ENCODE measurements around the gene ZNF521. TPM values are rescaled to one million over a fixed set of nuclear protein-coding genes. Genes with fewer than 3 reads are reported as not detected.
A peak's percentile ranks its signal among the peaks of the same experiment; 100 is the strongest.

The ZNF521 gene
- total RNA-seq, 1 experiment from 2014 or later = 0.04 TPM

GRCh38 chr18:25144820-25145219 lies 207.1 kb downstream of the ZNF521 start:
- ChIA-PET CTCF (interaction anchor here (0.6 kb wide), 1 partner anchor 8 kb away, joined by 4 read pairs; no protein-coding TSS in a partner anchor), POLR2A (ENCODE audit: unreplicated experiment) (no interaction called here)
- Histone ChIP-seq H3K4me3 (ENCODE audit: low read length) (no peak overlapping the region), H3K4me1 (ENCODE audit: insufficient read depth, low read length) (no peaks in the 10 kb centered on the region), H3K9me3 (ENCODE audit: low read length) (no peaks in the 10 kb centered on the region), H3K79me2 (ENCODE audit: low read length) (no peaks in the 10 kb centered on the region), H3K4me2 (ENCODE audit: low read length) (no peak overlapping the region), H3K27ac (ENCODE audit: low read length) (no peak overlapping the region), H2AFZ (ENCODE audit: low read length) (no peak overlapping the region), H3K9ac (ENCODE audit: low read length) (no peak overlapping the region), H3F3A (ENCODE audit: low read length, unreplicated experiment) (no peaks in the 10 kb centered on the region), H3K9me2 (replicated peaks; ENCODE audit: low read length) (no peaks in the 10 kb centered on the region), H4K20me1 (ENCODE audit: low read length) (no peaks in the 10 kb centered on the region), H3K27me3 (ENCODE audit: low read length) (peaks cover 46% of the 10 kb centered on the region), H3K36me3 (ENCODE audit: low read depth, low read length) (no peaks in the 10 kb centered on the region)
- ATAC-seq (peak; percentile 67), DNase-seq (peak; percentile 17)
- intact Hi-C loops (cut with micrococcal nuclease) = no loop called here
- TF ChIP-seq EZH2 (IDR thresholded peaks at IDR 0.05; ENCODE audit: low read length, unreplicated experiment) (no peak), CTCF (conservative IDR thresholded peaks at IDR 0.05; ENCODE audit: low read depth, low read length) (no peak), EZH2phosphoT487 (IDR thresholded peaks at IDR 0.05; ENCODE audit: borderline replicate concordance, low read length) (no peak)
- no TSS peak for BruUV-seq (replicated peaks)

- no peaks in the 10 kb centered on the region for H3F3A ChIP-seq (ENCODE audit: low read length, unreplicated experiment)
- no peaks in the 10 kb centered on the region for H3K9me2 ChIP-seq (replicated peaks; ENCODE audit: low read length)
- no peak for DNase-seq
- no TSS peak for BruUV-seq (replicated peaks)
- TF ChIP-seq EZH2 (IDR thresholded peaks at IDR 0.05; ENCODE audit: low read length, unreplicated experiment) (no peak), EZH2phosphoT487 (IDR thresholded peaks at IDR 0.05; ENCODE audit: borderline replicate concordance, low read length) (no peak), CTCF (conservative IDR thresholded peaks at IDR 0.05; ENCODE audit: low read depth, low read length) (no peak)
- H3K4me2 ChIP-seq (ENCODE audit: low read length) = no peak overlapping the region
- H3K9ac ChIP-seq (ENCODE audit: low read length) = no peak overlapping the region
- ChIA-PET POLR2A (ENCODE audit: unreplicated experiment) (no interaction called here), CTCF (no interaction called here)
- H3K36me3 ChIP-seq (ENCODE audit: low read depth, low read length) = no peaks in the 10 kb centered on the region
- no peak overlapping the region for H3K4me3 ChIP-seq (ENCODE audit: low read length)
- no peaks in the 10 kb centered on the region for H3K79me2 ChIP-seq (ENCODE audit: low read length)
- no peaks in the 10 kb centered on the region for H3K9me3 ChIP-seq (ENCODE audit: low read length)
- no peaks in the 10 kb centered on the region for H3K4me1 ChIP-seq (ENCODE audit: insufficient read depth, low read length)
- H3K27me3 ChIP-seq (ENCODE audit: low read length) = peaks cover 65% of the 10 kb centered on the region
- no peak for ATAC-seq
- H4K20me1 ChIP-seq (ENCODE audit: low read length) = no peaks in the 10 kb centered on the region
- H2AFZ ChIP-seq (ENCODE audit: low read length) = no peak overlapping the region
- intact Hi-C loops (cut with micrococcal nuclease) = no loop called here
- no peak overlapping the region for H3K27ac ChIP-seq (ENCODE audit: low read length)
Measured at GRCh38 chr18:25141886-25142285, 210.1 kb downstream of the ZNF521 start.

GRCh38 chr18:25141399-25141798 lies 210.6 kb downstream of the ZNF521 start:
- ATAC-seq (no peak), DNase-seq (no peak)
- Histone ChIP-seq H3K27me3 (ENCODE audit: low read length) (peaks cover 70% of the 10 kb centered on the region), H3K9ac (ENCODE audit: low read length) (no peak overlapping the region), H4K20me1 (ENCODE audit: low read length) (no peaks in the 10 kb centered on the region), H3K9me2 (replicated peaks; ENCODE audit: low read length) (no peaks in the 10 kb centered on the region), H3K9me3 (ENCODE audit: low read length) (no peaks in the 10 kb centered on the region), H3K36me3 (ENCODE audit: low read depth, low read length) (no peaks in the 10 kb centered on the region), H3K27ac (ENCODE audit: low read length) (no peak overlapping the region), H3K4me2 (ENCODE audit: low read length) (no peak overlapping the region), H3K4me1 (ENCODE audit: insufficient read depth, low read length) (no peaks in the 10 kb centered on the region), H3K4me3 (ENCODE audit: low read length) (no peak overlapping the region), H2AFZ (ENCODE audit: low read length) (no peak overlapping the region), H3K79me2 (ENCODE audit: low read length) (no peaks in the 10 kb centered on the region), H3F3A (ENCODE audit: low read length, unreplicated experiment) (no peaks in the 10 kb centered on the region)
- CTCF ChIA-PET = no interaction called here
- no TSS peak for BruUV-seq (replicated peaks)
- POLR2A ChIA-PET (ENCODE audit: unreplicated experiment) = no interaction called here
- intact Hi-C loops (cut with micrococcal nuclease) = no loop called here
- no peak for TF ChIP-seq EZH2phosphoT487 (IDR thresholded peaks at IDR 0.05; ENCODE audit: borderline replicate concordance, low read length)
- TF ChIP-seq EZH2 (IDR thresholded peaks at IDR 0.05; ENCODE audit: low read length, unreplicated experiment) = no peak
